Loucy (cell line): ENCODE data around the gene ACTR1A.

ENCODE experiments used
- H2AFZ ChIP-seq: fragments of 200-600 bp; sonication (generic); 2 replicates; pipeline ENCODE4 v1.6.0; 2016; ENCODE audit warnings: antibody characterized with exemption, mild to moderate bottlenecking, low read length, moderate library complexity
- H3F3A ChIP-seq: fragments of 200-600 bp; 2 replicates; pipeline ENCODE4 v1.6.0; 2016; ENCODE audit warnings: antibody characterized with exemption, low read depth, mild to moderate bottlenecking
- H3K27me3 ChIP-seq: fragments of 200-600 bp; sonication (generic); 2 replicates; pipeline ENCODE4 v1.6.1; 2014; ENCODE audit warnings: low read length, mild to moderate bottlenecking; ENCODE audit not compliant: insufficient read depth, poor library complexity, severe bottlenecking
- H3K36me3 ChIP-seq: fragments of 200-600 bp; sonication (generic); 2 replicates; pipeline ENCODE4 v1.6.1; 2016; ENCODE audit warnings: low read length; ENCODE audit not compliant: insufficient read depth
- H3K4me1 ChIP-seq: fragments of 200-600 bp; sonication (generic); 2 replicates; pipeline ENCODE4 v1.5.1; 2014; ENCODE audit warnings: low read length, mild to moderate bottlenecking; ENCODE audit not compliant: insufficient read depth, poor library complexity, severe bottlenecking
- H3K4me2 ChIP-seq: fragments of 200-600 bp; sonication (generic); 2 replicates; pipeline ENCODE4 v1.6.0; 2014; ENCODE audit warnings: antibody characterized with exemption, low read length, low read depth, mild to moderate bottlenecking; ENCODE audit not compliant: poor library complexity, severe bottlenecking
- H3K4me3 ChIP-seq: fragments of 200-600 bp; sonication (generic); 2 replicates; pipeline ENCODE4 v1.5.1; 2014; ENCODE audit warnings: low read length, mild to moderate bottlenecking, mixed read lengths; ENCODE audit not compliant: poor library complexity, severe bottlenecking
- H3K79me2 ChIP-seq: fragments of 200-600 bp; sonication (generic); 2 replicates; pipeline ENCODE4 v1.6.1; 2014; ENCODE audit warnings: low read length; ENCODE audit not compliant: insufficient read depth
- H3K9ac ChIP-seq: fragments of 200-600 bp; sonication (generic); 2 replicates; pipeline ENCODE4 v1.6.0; 2014; ENCODE audit warnings: mild to moderate bottlenecking, low read depth, low read length, moderate library complexity; ENCODE audit not compliant: poor library complexity, severe bottlenecking
- H3K9me2 ChIP-seq: fragments of 200-600 bp; sonication (generic); replicated peaks from 2 replicates; pipeline ENCODE4 v1.6.1; 2016; ENCODE audit warnings: low read depth, low read length, mixed read lengths
- H3K9me3 ChIP-seq: fragments of 200-600 bp; sonication (generic); 2 replicates; pipeline ENCODE4 v1.6.1; 2014; ENCODE audit warnings: mild to moderate bottlenecking, antibody characterized with exemption, low read length, low read depth; ENCODE audit not compliant: insufficient read depth
- H4K20me1 ChIP-seq: fragments of 200-600 bp; sonication (generic); 2 replicates; pipeline ENCODE4 v1.6.0; 2014; ENCODE audit warnings: antibody characterized with exemption, low read length, mild to moderate bottlenecking; ENCODE audit not compliant: insufficient read depth, poor library complexity, severe bottlenecking
- EZH2phosphoT487 ChIP-seq: fragments of 200-600 bp; IDR thresholded peaks from 2 replicates; pipeline ENCODE4 v1.6.1; 2018; ENCODE audit warnings: antibody characterized with exemption, mild to moderate bottlenecking, moderate library complexity, borderline replicate concordance
- TF ChIP-seq, protein P1 (sequence below): fragments of 200-600 bp; sonication (generic); conservative IDR thresholded peaks from 2 replicates; pipeline ENCODE4 v1.5.1; 2014; ENCODE audit warnings: mild to moderate bottlenecking, antibody characterized with exemption, low read length

The ACTR1A gene

GRCh38 chr10:102493771-102494170 is 8.7 kb downstream of the ACTR1A start:
- H3K9me2 ChIP-seq, result no peaks in the 10 kb centered on the region
- peaks cover 57% of the 10 kb centered on the region for H4K20me1 ChIP-seq
- H3K4me1 ChIP-seq, result peaks cover 12% of the 10 kb centered on the region
- peaks cover 27% of the 10 kb centered on the region; the same call in 1 of the 2 replicates for H3K36me3 ChIP-seq
- no peak for TF ChIP-seq EZH2phosphoT487
- TF ChIP-seq, protein P1, sequence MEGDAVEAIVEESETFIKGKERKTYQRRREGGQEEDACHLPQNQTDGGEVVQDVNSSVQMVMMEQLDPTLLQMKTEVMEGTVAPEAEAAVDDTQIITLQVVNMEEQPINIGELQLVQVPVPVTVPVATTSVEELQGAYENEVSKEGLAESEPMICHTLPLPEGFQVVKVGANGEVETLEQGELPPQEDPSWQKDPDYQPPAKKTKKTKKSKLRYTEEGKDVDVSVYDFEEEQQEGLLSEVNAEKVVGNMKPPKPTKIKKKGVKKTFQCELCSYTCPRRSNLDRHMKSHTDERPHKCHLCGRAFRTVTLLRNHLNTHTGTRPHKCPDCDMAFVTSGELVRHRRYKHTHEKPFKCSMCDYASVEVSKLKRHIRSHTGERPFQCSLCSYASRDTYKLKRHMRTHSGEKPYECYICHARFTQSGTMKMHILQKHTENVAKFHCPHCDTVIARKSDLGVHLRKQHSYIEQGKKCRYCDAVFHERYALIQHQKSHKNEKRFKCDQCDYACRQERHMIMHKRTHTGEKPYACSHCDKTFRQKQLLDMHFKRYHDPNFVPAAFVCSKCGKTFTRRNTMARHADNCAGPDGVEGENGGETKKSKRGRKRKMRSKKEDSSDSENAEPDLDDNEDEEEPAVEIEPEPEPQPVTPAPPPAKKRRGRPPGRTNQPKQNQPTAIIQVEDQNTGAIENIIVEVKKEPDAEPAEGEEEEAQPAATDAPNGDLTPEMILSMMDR, result no peak
- H3K9ac ChIP-seq, result no peak overlapping the region
- no peaks in the 10 kb centered on the region for H3K27me3 ChIP-seq
- H2AFZ ChIP-seq, result no peak overlapping the region
- no peak overlapping the region for H3K4me3 ChIP-seq
- no peak overlapping the region for H3K4me2 ChIP-seq
- peaks cover 74% of the 10 kb centered on the region for H3K79me2 ChIP-seq
- H3K9me3 ChIP-seq, result no peaks in the 10 kb centered on the region
- no peaks in the 10 kb centered on the region for H3F3A ChIP-seq

- H3K79me2 ChIP-seq, result peaks cover 66% of the 10 kb centered on the region
- TF ChIP-seq, protein P1, result no peak
- no peak for TF ChIP-seq EZH2phosphoT487
Measured at GRCh38 chr10:102492983-102493382, 9.5 kb downstream of the ACTR1A start.

GRCh38 chr10:102492344-102492939 is 10.1 kb downstream of the ACTR1A start:
- peaks cover 45% of the 10 kb centered on the region for H4K20me1 ChIP-seq
- H3K9ac ChIP-seq, result no peak overlapping the region
- peaks cover 38% of the 10 kb centered on the region; the same call in 1 of the 2 replicates for H3K36me3 ChIP-seq

More at GRCh38 chr10:102492983-102493382, 9.5 kb downstream of the ACTR1A start:
- H4K20me1 ChIP-seq, result peaks cover 49% of the 10 kb centered on the region
- H2AFZ ChIP-seq, result no peak overlapping the region
- H3F3A ChIP-seq, result no peaks in the 10 kb centered on the region
- H3K9me2 ChIP-seq, result no peaks in the 10 kb centered on the region
- H3K27me3 ChIP-seq, result no peaks in the 10 kb centered on the region
- no peak overlapping the region for H3K9ac ChIP-seq
- peaks cover 34% of the 10 kb centered on the region; the same call in 1 of the 2 replicates for H3K36me3 ChIP-seq
- no peak overlapping the region for H3K4me2 ChIP-seq
- no peak overlapping the region for H3K4me3 ChIP-seq
- peaks cover 5% of the 10 kb centered on the region for H3K4me1 ChIP-seq
- H3K9me3 ChIP-seq, result no peaks in the 10 kb centered on the region

More at GRCh38 chr10:102492344-102492939, 10.1 kb downstream of the ACTR1A start:
- Histone ChIP-seq H3K4me1 (peaks cover 5% of the 10 kb centered on the region), H3K9me2 (no peaks in the 10 kb centered on the region), H2AFZ (no peak overlapping the region), H3K4me2 (no peak overlapping the region), H3K4me3 (no peak overlapping the region), H3F3A (no peaks in the 10 kb centered on the region), H3K27me3 (no peaks in the 10 kb centered on the region), H3K9me3 (no peaks in the 10 kb centered on the region), H3K79me2 (peaks cover 61% of the 10 kb centered on the region)
- TF ChIP-seq EZH2phosphoT487, result no peak
- TF ChIP-seq, protein P1, result no peak
